GM19397 (cell line): Measurements from ENCODE around the gene CTXN1.
"Not testable (repeated sequence)": the region's sequence is repeated elsewhere in the genome, so short reads cannot be mapped to it uniquely, and the experiment has no call there.

Source experiments
- ATAC-seq: cut with Tn5 transposase; IDR thresholded peaks from one replicate; pipeline ENCODE4 v1.9.1; 2021; ENCODE audit warnings: mild to moderate bottlenecking, moderate library complexity; ENCODE audit not compliant: unreplicated experiment

CTXN1 gene

GRCh38 chr19:7926021-7926726 lies at the start of gene CTXN1:
CTXN1 (minus strand) TSS chr19:7926135; CDS start chr19:7925538, 597 bp downstream.
- no peak for ATAC-seq

- ATAC-seq: no peak
Observed at GRCh38 chr19:7975037-7975436, 49.1 kb upstream of the CTXN1 start.

GRCh38 chr19:7973883-7974282 lies 47.9 kb upstream of the CTXN1 start:
- ATAC-seq: no peak

GRCh38 chr19:7971553-7972520 lies 45.9 kb upstream of the CTXN1 start:
- no peak for ATAC-seq

GRCh38 chr19:7970716-7971448 lies 44.9 kb upstream of the CTXN1 start:
- no peak for ATAC-seq

GRCh38 chr19:7969555-7969939 lies 43.6 kb upstream of the CTXN1 start:
- ATAC-seq: no peak

GRCh38 chr19:7968796-7969554 lies 43.0 kb upstream of the CTXN1 start:
- no peak for ATAC-seq

GRCh38 chr19:7968008-7968795 lies 42.3 kb upstream of the CTXN1 start:
- ATAC-seq: no peak

- ATAC-seq: no peak
Observed at GRCh38 chr19:7965921-7966665, 40.2 kb upstream of the CTXN1 start.

- no peak for ATAC-seq
Observed at GRCh38 chr19:7965259-7965841, 39.4 kb upstream of the CTXN1 start.

- ATAC-seq: no peak
Observed at GRCh38 chr19:7963566-7963965, 37.6 kb upstream of the CTXN1 start.

GRCh38 chr19:7962644-7963268 lies 36.8 kb upstream of the CTXN1 start:
- no peak for ATAC-seq

GRCh38 chr19:7961920-7962626 lies 36.1 kb upstream of the CTXN1 start:
- no peak for ATAC-seq

- not testable (repeated sequence) for ATAC-seq
Observed at GRCh38 chr19:7961082-7961481, 35.1 kb upstream of the CTXN1 start.

GRCh38 chr19:7959211-7959610 lies 33.3 kb upstream of the CTXN1 start:
- ATAC-seq: no peak

- no peak for ATAC-seq
Observed at GRCh38 chr19:7955696-7956095, 29.8 kb upstream of the CTXN1 start.

- ATAC-seq: no peak
Observed at GRCh38 chr19:7953576-7953975, 27.6 kb upstream of the CTXN1 start.

GRCh38 chr19:7953060-7953459 lies 27.1 kb upstream of the CTXN1 start:
- ATAC-seq: no peak
